KG1 (cell line): Measurements from ENCODE around the gene DYRK1B.
A peak's percentile ranks its signal among the peaks of the same experiment; 100 is the strongest.

Experiments used
- DNase-seq: peaks from one replicate; lab custom pipeline; 2025; lab: John Stamatoyannopoulos, UW

The DYRK1B gene

GRCh38 chr19:39858541-39858940, 24.6 kb upstream of the DYRK1B start:
- DNase-seq: no peak

GRCh38 chr19:39852882-39853281, 18.9 kb upstream of the DYRK1B start:
- DNase-seq: no peak

- no peak for DNase-seq
These were observed 16.9 kb upstream of the DYRK1B start for GRCh38 chr19:39850892-39851291.

GRCh38 chr19:39848392-39848791, 14.4 kb upstream of the DYRK1B start:
- no peak for DNase-seq

- DNase-seq: no peak
These were observed 13.6 kb upstream of the DYRK1B start for GRCh38 chr19:39847525-39847924.

- DNase-seq: no peak
These were observed 12.9 kb upstream of the DYRK1B start for GRCh38 chr19:39846678-39847486.

- DNase-seq: peak; percentile 87
These were observed 12.1 kb upstream of the DYRK1B start, which contains the start of gene FBL for GRCh38 chr19:39845933-39846677. Gene FBL, minus strand, starts transcription at chr19:39846379. Its CDS starts 79 bp downstream, at chr19:39846300.

- DNase-seq: no peak
These were observed 11.6 kb upstream of the DYRK1B start for GRCh38 chr19:39845584-39845932.

GRCh38 chr19:39845172-39845571, 11.2 kb upstream of the DYRK1B start:
- DNase-seq: no peak

- no peak for DNase-seq
These were observed 10.2 kb upstream of the DYRK1B start for GRCh38 chr19:39843919-39844793.

GRCh38 chr19:39842693-39843435, 8.9 kb upstream of the DYRK1B start:
- DNase-seq: no peak

- no peak for DNase-seq
These were observed 7.1 kb upstream of the DYRK1B start for GRCh38 chr19:39841041-39841440.

GRCh38 chr19:39840492-39840891, 6.5 kb upstream of the DYRK1B start:
- no peak for DNase-seq

- DNase-seq: no peak
These were observed 5.8 kb upstream of the DYRK1B start for GRCh38 chr19:39839678-39840327.

GRCh38 chr19:39838569-39838968, 4.6 kb upstream of the DYRK1B start:
- DNase-seq: no peak

- no peak for DNase-seq
These were observed 4.0 kb upstream of the DYRK1B start for GRCh38 chr19:39837978-39838377.

- DNase-seq: no peak
These were observed 402 bp upstream of the DYRK1B start for GRCh38 chr19:39834287-39834841.

GRCh38 chr19:39833160-39833463, 850 bp downstream of the DYRK1B start:
- DNase-seq: no peak

- no peak for DNase-seq
These were observed 1.4 kb downstream of the DYRK1B start for GRCh38 chr19:39832341-39833083.

- DNase-seq: no peak
These were observed 2.3 kb downstream of the DYRK1B start for GRCh38 chr19:39831679-39832078.
